Lung (tissue), 12 donors: Measurements from ENCODE around the gene GPR39. TPM values are rescaled to one million over a fixed set of nuclear protein-coding genes. Genes with fewer than 3 reads are reported as not detected.

Experiments
- ATAC-seq: fragments of 200-7000 bp; cut with Tn5 transposase; one replicate; pipeline ENCODE4 v1.9.1; 2020; ENCODE audit warnings: moderate number of reproducible peaks; ENCODE audit not compliant: insufficient read depth, low FRiP score
- DNase-seq, 3 donors: peaks; one replicate each; pipeline ENCODE4 v3.0.0-alpha.2; 2013 to 2017
- H3K27ac ChIP-seq, 2 donors: one replicate each; pipeline ENCODE4 v1.5.1; 2013; ENCODE audit warnings: mild to moderate bottlenecking in 2 of 2, moderate library complexity in 2 of 2, control low read depth in 1 of 2, inconsistent platforms in 1 of 2, low read depth in 1 of 2, low read length in 1 of 2
- H3K27me3 ChIP-seq, 3 donors: one replicate each; pipeline ENCODE4 v1.5.1; 2013; ENCODE audit warnings: low read length in 2 of 3; ENCODE audit not compliant: control insufficient read depth in 3 of 3, insufficient read depth in 3 of 3
- H3K36me3 ChIP-seq, 4 donors: one replicate each; pipeline ENCODE4 v1.5.1; 2013; ENCODE audit warnings: low read length in 4 of 4, mild to moderate bottlenecking in 1 of 4, moderate library complexity in 1 of 4; ENCODE audit not compliant: control insufficient read depth in 4 of 4, insufficient read depth in 4 of 4
- H3K4me1 ChIP-seq, 5 donors: one replicate each; pipeline ENCODE4 v1.5.1; 2013; ENCODE audit warnings: low read length in 5 of 5, mild to moderate bottlenecking in 2 of 5, moderate library complexity in 1 of 5; ENCODE audit not compliant: control insufficient read depth in 5 of 5, insufficient read depth in 5 of 5
- H3K4me3 ChIP-seq: one replicate; pipeline ENCODE4 v1.5.1; 2013; ENCODE audit warnings: mild to moderate bottlenecking, control low read depth, moderate library complexity
- H3K9ac ChIP-seq, 2 donors: one replicate each; pipeline ENCODE4 v1.5.1; 2013; ENCODE audit warnings: low read length in 2 of 2, control low read depth in 1 of 2; ENCODE audit not compliant: insufficient read depth in 1 of 2
- H3K9me3 ChIP-seq, 4 donors: one replicate each; pipeline ENCODE4 v1.5.1; 2013; ENCODE audit warnings: low read length in 3 of 4, mild to moderate bottlenecking in 1 of 4, moderate library complexity in 1 of 4; ENCODE audit not compliant: control insufficient read depth in 4 of 4, insufficient read depth in 3 of 4
- WGBS, 2 donors: extraction: QIAGEN DNeasy Blood & Tissue Kit; methylation state at CpG; one replicate each; pipeline ENCODE4 v1.1.7; 2013; 5-methylcytosine and 5-hydroxymethylcytosine counted together
- polyA plus RNA-seq, 2 donors: library from polyadenylated mRNA; stranded (reverse); fragments of 200-250 nt; gene quantifications; one replicate each; pipeline ENCODE4 v1.2.1, GENCODE V29; 2013
- total RNA-seq, 2 donors: library from RNA; depleted of rRNA in 1 of 2; stranded (reverse); fragments of >200 nt in 1 of 2; gene quantifications; one replicate each; pipeline ENCODE4 v1.2.1, GENCODE V29; 2014 to 2021
- TF ChIP-seq, protein P1 (sequence below): IDR thresholded peaks from 2 replicates; pipeline ENCODE4 v1.5.1; 2012; ENCODE audit warnings: mild to moderate bottlenecking; ENCODE audit errors: control extremely low read depth, extremely low read depth
- donor health status: control.
- donor health status: control.
- donor health status: Bipolar disorder and iron deficiency.
- donor health status: healthy.
- donor health status: DM: yes; HTN: yes; CAD: no.

Gene GPR39
- total and polyA plus RNA-seq, 4 donors = 5.8 to 15.3 (median 11.1) TPM

DNA sequence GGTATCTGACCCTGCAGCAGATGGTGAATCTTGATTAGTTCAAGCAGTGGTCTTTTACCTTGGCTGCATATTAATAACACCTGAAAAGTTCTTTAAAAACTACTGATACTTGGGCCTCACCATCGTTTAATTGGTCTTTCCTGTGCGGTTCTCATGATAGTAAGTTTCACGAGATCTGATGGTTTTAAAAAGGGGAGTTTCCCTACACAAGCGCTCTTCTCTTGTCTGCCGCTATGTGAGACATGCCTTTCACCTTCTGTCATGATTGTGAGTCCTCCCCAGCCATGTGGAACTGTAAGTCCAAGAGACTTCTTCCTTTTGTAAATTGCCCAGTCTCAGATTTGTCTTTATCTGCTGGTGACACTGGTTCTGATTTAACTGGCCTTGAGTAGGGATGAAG lies 151.1 kb downstream of the GPR39 start:
- WGBS, 2 donors = 91% methylated on average over 5 of the region's 5 CpGs
- ATAC-seq = no peak
- Histone ChIP-seq H3K4me1 (no peaks in the 10 kb centered on the region), H3K9ac (no peak overlapping the region), H3K9me3 (no peaks in the 10 kb centered on the region), H3K36me3 (no peaks in the 10 kb centered on the region), H3K27ac (no peak overlapping the region), H3K27me3 (no peaks in the 10 kb centered on the region), H3K4me3 (no peak overlapping the region)
- DNase-seq = no peak
- TF ChIP-seq, protein P1, sequence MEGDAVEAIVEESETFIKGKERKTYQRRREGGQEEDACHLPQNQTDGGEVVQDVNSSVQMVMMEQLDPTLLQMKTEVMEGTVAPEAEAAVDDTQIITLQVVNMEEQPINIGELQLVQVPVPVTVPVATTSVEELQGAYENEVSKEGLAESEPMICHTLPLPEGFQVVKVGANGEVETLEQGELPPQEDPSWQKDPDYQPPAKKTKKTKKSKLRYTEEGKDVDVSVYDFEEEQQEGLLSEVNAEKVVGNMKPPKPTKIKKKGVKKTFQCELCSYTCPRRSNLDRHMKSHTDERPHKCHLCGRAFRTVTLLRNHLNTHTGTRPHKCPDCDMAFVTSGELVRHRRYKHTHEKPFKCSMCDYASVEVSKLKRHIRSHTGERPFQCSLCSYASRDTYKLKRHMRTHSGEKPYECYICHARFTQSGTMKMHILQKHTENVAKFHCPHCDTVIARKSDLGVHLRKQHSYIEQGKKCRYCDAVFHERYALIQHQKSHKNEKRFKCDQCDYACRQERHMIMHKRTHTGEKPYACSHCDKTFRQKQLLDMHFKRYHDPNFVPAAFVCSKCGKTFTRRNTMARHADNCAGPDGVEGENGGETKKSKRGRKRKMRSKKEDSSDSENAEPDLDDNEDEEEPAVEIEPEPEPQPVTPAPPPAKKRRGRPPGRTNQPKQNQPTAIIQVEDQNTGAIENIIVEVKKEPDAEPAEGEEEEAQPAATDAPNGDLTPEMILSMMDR = no peak

GRCh38 chr2:132568656-132569055 lies 152.1 kb downstream of the GPR39 start:
- TF ChIP-seq, protein P1 = no peak
- H3K27ac ChIP-seq = no peak overlapping the region
- H3K27me3 ChIP-seq = no peaks in the 10 kb centered on the region
- H3K4me1 ChIP-seq = no peaks in the 10 kb centered on the region
- H3K4me3 ChIP-seq = no peak overlapping the region
- H3K9ac ChIP-seq = no peak overlapping the region
- WGBS, 2 donors = 73 to 86% methylated on average over 3 of the region's 3 CpGs
- no peak for ATAC-seq
- H3K36me3 ChIP-seq = no peaks in the 10 kb centered on the region
- H3K9me3 ChIP-seq = peaks cover 0 to 2% (median 0%) of the 10 kb centered on the region in 4 donors
- DNase-seq = no peak

DNA sequence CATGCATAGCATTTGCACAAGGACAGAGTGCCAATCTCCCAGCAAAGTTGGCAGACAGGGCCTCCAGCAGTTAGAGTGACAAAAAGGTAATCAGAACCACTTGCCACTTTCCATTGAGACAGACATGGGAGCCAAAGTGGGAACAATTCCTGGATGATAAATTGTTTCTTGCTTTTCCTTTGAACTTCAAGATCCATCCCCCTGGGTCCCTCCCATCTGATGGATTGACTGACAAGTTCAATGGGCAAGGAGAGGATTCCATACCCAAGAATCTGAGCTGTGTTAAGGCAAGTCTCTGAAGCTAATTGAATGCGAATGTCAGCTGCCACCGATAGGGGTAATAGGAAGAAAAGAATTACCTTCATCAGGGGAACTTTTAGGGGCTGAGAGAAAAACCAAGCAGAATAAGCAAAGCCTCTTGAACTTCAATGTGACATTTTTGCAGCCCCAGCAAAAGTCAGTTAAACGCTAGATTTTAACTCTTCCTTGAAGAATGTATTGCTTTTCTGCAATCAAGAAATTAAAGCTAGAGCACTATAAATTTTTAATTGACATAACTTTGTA lies 156.9 kb downstream of the GPR39 start:
- WGBS, 2 donors = 86% methylated on average over 3 of the region's 3 CpGs
- no peak for DNase-seq

More for the DNA sequence above, 156.9 kb downstream of the GPR39 start:
- H3K4me3 ChIP-seq = no peak overlapping the region
- no peak for ATAC-seq
- no peaks in the 10 kb centered on the region for H3K36me3 ChIP-seq
- TF ChIP-seq, protein P1 = no peak
- H3K27me3 ChIP-seq = no peaks in the 10 kb centered on the region
- no peak overlapping the region for H3K9ac ChIP-seq
- no peak overlapping the region for H3K27ac ChIP-seq
- H3K4me1 ChIP-seq = no peaks in the 10 kb centered on the region
- H3K9me3 ChIP-seq = peaks cover 0 to 3% (median under 1%) of the 10 kb centered on the region in 4 donors
